ENCODE measurements around the gene MS4A14. TPM values are rescaled to one million over a fixed set of nuclear protein-coding genes. Genes with fewer than 3 reads are reported as not detected.

The MS4A14 gene
- total and polyA plus RNA-seq, 2 experiments from 2014 or later: not detected

DNA sequence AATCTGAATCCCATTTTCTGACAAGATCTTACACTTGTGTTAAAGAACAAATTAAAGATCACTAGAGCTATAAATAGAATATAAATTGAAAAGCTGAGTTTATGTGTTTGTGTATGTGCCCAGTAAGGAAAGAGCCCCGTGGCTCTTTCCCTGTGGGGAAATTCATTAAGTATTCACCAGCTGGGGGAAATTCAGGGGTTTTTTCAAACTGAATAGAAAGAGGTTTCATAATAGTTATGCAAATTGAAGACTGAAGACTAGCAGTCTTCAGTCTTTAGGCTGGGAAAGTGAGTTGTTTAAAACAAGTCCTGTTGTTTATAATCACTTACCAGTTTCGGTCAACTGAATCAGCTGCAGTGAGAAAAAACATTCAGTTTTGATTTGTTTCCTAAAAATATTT is 29.2 kb upstream of the MS4A14 start:
- DNase-seq: no peak
- Histone ChIP-seq H3K27ac (no peak overlapping the region), H3K36me3 (ENCODE audit: low read depth) (no peaks in the 10 kb centered on the region), H4K20me1 (ENCODE audit: insufficient read depth) (no peaks in the 10 kb centered on the region), H3K9me2 (ENCODE audit: insufficient read depth) (no peaks in the 10 kb centered on the region), H3K9ac (no peak overlapping the region), H3K27me3 (replicated peaks; ENCODE audit: insufficient read depth) (no peaks in the 10 kb centered on the region), H3K79me2 (ENCODE audit: insufficient read depth) (no peaks in the 10 kb centered on the region), H3K4me1 (ENCODE audit: insufficient read depth) (no peaks in the 10 kb centered on the region), H3K4me3 (no peak overlapping the region), H3K4me2 (ENCODE audit: unreplicated experiment) (no peak overlapping the region), H3F3A (ENCODE audit: insufficient read depth) (no peaks in the 10 kb centered on the region), H2AFZ (no peak overlapping the region), H3K9me3 (ENCODE audit: low read depth) (no peaks in the 10 kb centered on the region)
- TF ChIP-seq EZH2phosphoT487 (IDR thresholded peaks at IDR 0.05; ENCODE audit: insufficient read depth, low read depth): no peak
- TF ChIP-seq EZH2 (IDR thresholded peaks at IDR 0.05; ENCODE audit: insufficient read depth, poor library complexity, severe bottlenecking): no peak
- in situ Hi-C loops (cut with MboI): loop anchor here (10.0 kb wide), 1 partner anchor 248 kb away; no protein-coding TSS in a partner anchor
- 17 to 20% methylated on average over 2 of the region's 2 CpGs for WGBS, 2 experiments (ENCODE audit: low coverage in 1 of 2, low lambda C conversion rate in 2 of 2, missing lambda C conversion rate in 2 of 2)

DNA sequence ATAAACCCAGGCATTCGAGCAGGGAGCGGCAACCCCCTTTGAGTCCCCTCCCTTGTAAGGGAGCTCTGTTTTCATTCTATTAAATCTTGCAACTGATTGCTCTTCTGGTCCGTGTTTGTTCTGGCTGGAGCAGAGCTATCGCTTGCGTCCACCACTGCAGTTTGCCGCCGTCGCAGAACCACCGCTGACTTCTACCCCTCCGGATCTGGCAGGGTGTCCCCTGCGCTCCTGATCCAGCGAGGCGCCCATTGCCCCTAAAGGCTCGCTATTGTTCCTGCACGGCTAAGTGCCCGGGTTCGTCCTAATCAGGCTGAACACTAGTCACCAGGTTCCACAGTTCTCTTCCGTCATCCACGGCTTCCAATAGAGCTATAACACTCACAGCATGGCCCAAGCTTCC is 28.4 kb upstream of the MS4A14 start:
- no peak for DNase-seq
- Histone ChIP-seq H3F3A (ENCODE audit: insufficient read depth) (no peaks in the 10 kb centered on the region), H3K9me3 (ENCODE audit: low read depth) (no peaks in the 10 kb centered on the region), H3K27ac (no peak overlapping the region), H3K4me1 (ENCODE audit: insufficient read depth) (no peaks in the 10 kb centered on the region), H3K79me2 (ENCODE audit: insufficient read depth) (no peaks in the 10 kb centered on the region), H3K36me3 (ENCODE audit: low read depth) (no peaks in the 10 kb centered on the region), H3K27me3 (replicated peaks; ENCODE audit: insufficient read depth) (no peaks in the 10 kb centered on the region), H3K4me2 (ENCODE audit: unreplicated experiment) (no peak overlapping the region), H2AFZ (no peak overlapping the region), H4K20me1 (ENCODE audit: insufficient read depth) (no peaks in the 10 kb centered on the region), H3K9me2 (ENCODE audit: insufficient read depth) (no peaks in the 10 kb centered on the region), H3K9ac (no peak overlapping the region), H3K4me3 (no peak overlapping the region)
- 45 to 54% methylated on average over 19 of the region's 19 CpGs for WGBS, 2 experiments (ENCODE audit: low coverage in 1 of 2, low lambda C conversion rate in 2 of 2, missing lambda C conversion rate in 2 of 2)
- TF ChIP-seq EZH2 (IDR thresholded peaks at IDR 0.05; ENCODE audit: insufficient read depth, poor library complexity, severe bottlenecking): no peak
- no peak for TF ChIP-seq EZH2phosphoT487 (IDR thresholded peaks at IDR 0.05; ENCODE audit: insufficient read depth, low read depth)
- in situ Hi-C loops (cut with MboI): loop anchor here (10.0 kb wide), 1 partner anchor 247 kb away; no protein-coding TSS in a partner anchor

DNA sequence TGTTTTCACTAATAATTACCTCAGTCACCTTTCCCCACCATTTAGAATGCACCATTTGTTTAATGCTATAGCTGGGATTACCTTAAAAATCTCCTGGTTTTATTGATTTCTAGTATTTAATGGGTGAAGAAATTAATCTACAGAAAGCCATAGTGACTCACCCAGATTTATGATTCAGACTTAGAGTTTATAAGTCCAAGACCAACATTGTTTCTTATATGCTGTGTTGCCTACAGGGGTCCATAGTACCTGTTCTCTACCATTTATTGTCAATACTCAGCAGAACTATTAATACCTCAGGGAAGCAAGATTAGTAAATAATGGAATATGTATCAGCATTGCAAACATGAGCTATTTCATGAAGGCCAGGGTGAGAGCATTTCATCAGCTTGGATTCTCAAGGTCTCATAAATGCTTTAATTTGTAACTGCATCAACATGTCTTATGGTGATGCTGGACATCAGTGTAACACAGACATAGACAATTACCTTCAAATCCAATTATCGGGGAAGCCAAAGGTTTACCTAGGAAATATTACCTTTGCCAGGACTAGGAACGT is 25.9 kb upstream of the MS4A14 start:
- no peaks in the 10 kb centered on the region for H3K79me2 ChIP-seq (ENCODE audit: insufficient read depth)
- no peak for DNase-seq
- no peak overlapping the region for H2AFZ ChIP-seq
- in situ Hi-C loops (cut with MboI): no loop called here
- H3K4me2 ChIP-seq (ENCODE audit: unreplicated experiment): no peak overlapping the region
- H3K9me3 ChIP-seq (ENCODE audit: low read depth): no peaks in the 10 kb centered on the region
- TF ChIP-seq EZH2phosphoT487 (IDR thresholded peaks at IDR 0.05; ENCODE audit: insufficient read depth, low read depth) (no peak), EZH2 (IDR thresholded peaks at IDR 0.05; ENCODE audit: insufficient read depth, poor library complexity, severe bottlenecking) (no peak)
- no peak overlapping the region for H3K9ac ChIP-seq
- H3K36me3 ChIP-seq (ENCODE audit: low read depth): no peaks in the 10 kb centered on the region
- no peak overlapping the region for H3K4me3 ChIP-seq
- no peaks in the 10 kb centered on the region for H3K27me3 ChIP-seq (replicated peaks; ENCODE audit: insufficient read depth)
- H3K4me1 ChIP-seq (ENCODE audit: insufficient read depth): no peaks in the 10 kb centered on the region
- H3F3A ChIP-seq (ENCODE audit: insufficient read depth): no peaks in the 10 kb centered on the region
- no peak overlapping the region for H3K27ac ChIP-seq
- no peaks in the 10 kb centered on the region for H3K9me2 ChIP-seq (ENCODE audit: insufficient read depth)
- H4K20me1 ChIP-seq (ENCODE audit: insufficient read depth): no peaks in the 10 kb centered on the region
- WGBS, 2 experiments (ENCODE audit: low coverage in 1 of 2, low lambda C conversion rate in 2 of 2, missing lambda C conversion rate in 2 of 2): 19 to 22% methylated on average over 2 of the region's 2 CpGs

DNA sequence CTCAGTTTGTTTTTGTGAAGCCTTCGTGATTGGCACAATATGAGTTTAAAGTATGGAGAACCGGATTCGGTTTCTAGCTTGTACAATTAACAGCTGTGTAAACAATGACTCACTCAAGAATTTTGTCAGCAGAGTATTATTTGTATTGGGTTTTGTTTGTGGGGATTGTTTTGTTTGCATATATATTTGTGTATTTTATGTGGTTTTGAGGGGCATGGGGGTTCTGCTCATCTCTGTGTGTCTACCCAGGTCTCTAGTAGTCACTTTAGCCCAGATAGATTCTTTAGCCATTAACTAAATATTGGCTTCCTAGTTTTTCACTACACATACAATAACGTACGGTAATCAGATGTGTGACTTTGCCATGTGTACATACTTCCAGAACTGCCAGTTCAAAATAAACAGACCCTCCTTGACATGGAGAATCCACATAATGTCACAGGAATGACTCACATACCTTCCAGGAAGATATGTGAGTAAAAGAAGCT is 25.4 kb upstream of the MS4A14 start:
- Histone ChIP-seq H3K9ac (no peak overlapping the region), H3K4me3 (no peak overlapping the region), H3K27me3 (replicated peaks; ENCODE audit: insufficient read depth) (no peaks in the 10 kb centered on the region), H3K9me2 (ENCODE audit: insufficient read depth) (no peaks in the 10 kb centered on the region), H3K4me2 (ENCODE audit: unreplicated experiment) (no peak overlapping the region), H2AFZ (no peak overlapping the region), H3K27ac (no peak overlapping the region), H4K20me1 (ENCODE audit: insufficient read depth) (no peaks in the 10 kb centered on the region), H3K79me2 (ENCODE audit: insufficient read depth) (no peaks in the 10 kb centered on the region), H3K36me3 (ENCODE audit: low read depth) (no peaks in the 10 kb centered on the region), H3K9me3 (ENCODE audit: low read depth) (no peaks in the 10 kb centered on the region), H3K4me1 (ENCODE audit: insufficient read depth) (no peaks in the 10 kb centered on the region), H3F3A (ENCODE audit: insufficient read depth) (no peaks in the 10 kb centered on the region)
- 6 to 10% methylated on average over 5 of the region's 5 CpGs for WGBS, 2 experiments (ENCODE audit: low coverage in 1 of 2, low lambda C conversion rate in 2 of 2, missing lambda C conversion rate in 2 of 2)
- DNase-seq: peak; percentile 2
- in situ Hi-C loops (cut with MboI): no loop called here
- no peak for TF ChIP-seq EZH2 (IDR thresholded peaks at IDR 0.05; ENCODE audit: insufficient read depth, poor library complexity, severe bottlenecking)
- no peak for TF ChIP-seq EZH2phosphoT487 (IDR thresholded peaks at IDR 0.05; ENCODE audit: insufficient read depth, low read depth)
